CD4-positive, alpha-beta T cell treated with Interleukin-17A for 4 hours (primary cell): ENCODE measurements around the gene INPP5E.

Experiments
- DNase-seq: peaks from one replicate; pipeline ENCODE4 v3.0.0-alpha.2; 2020; ENCODE audit warnings: mixed read lengths

Gene INPP5E

GRCh38 chr9:136445799-136446198 lies 6.2 kb upstream of the INPP5E start:
- no peak for DNase-seq

- no peak for DNase-seq
Observed at GRCh38 chr9:136444102-136444501, 4.5 kb upstream of the INPP5E start.

- DNase-seq, result no peak
Observed at GRCh38 chr9:136443687-136444086, 4.0 kb upstream of the INPP5E start.

- no peak for DNase-seq
Observed at GRCh38 chr9:136443087-136443486, 3.4 kb upstream of the INPP5E start.

GRCh38 chr9:136442265-136442664 lies 2.6 kb upstream of the INPP5E start:
- DNase-seq, result no peak

GRCh38 chr9:136441681-136442245 lies 2.1 kb upstream of the INPP5E start:
- no peak for DNase-seq

- no peak for DNase-seq
Observed at GRCh38 chr9:136441191-136441680, 1.6 kb upstream of the INPP5E start.

GRCh38 chr9:136438548-136439480 lies 831 bp downstream of the INPP5E start:
- DNase-seq, result peak; percentile 58

GRCh38 chr9:136437839-136438547 lies 1.7 kb downstream of the INPP5E start:
- DNase-seq, result no peak

- no peak for DNase-seq
Observed at GRCh38 chr9:136437430-136437829, 2.2 kb downstream of the INPP5E start.

- DNase-seq, result no peak
Observed at GRCh38 chr9:136436055-136436634, 3.5 kb downstream of the INPP5E start.

GRCh38 chr9:136434580-136435169 lies 5.0 kb downstream of the INPP5E start:
- DNase-seq, result no peak

- no peak for DNase-seq
Observed at GRCh38 chr9:136433849-136434579, 5.6 kb downstream of the INPP5E start.

- DNase-seq, result no peak
Observed at GRCh38 chr9:136433043-136433715, 6.5 kb downstream of the INPP5E start.

GRCh38 chr9:136432591-136432990 lies 7.1 kb downstream of the INPP5E start:
- DNase-seq, result no peak

GRCh38 chr9:136431782-136432350 lies 7.8 kb downstream of the INPP5E start:
- no peak for DNase-seq

- no peak for DNase-seq
Observed at GRCh38 chr9:136430588-136431234, 8.9 kb downstream of the INPP5E start.

GRCh38 chr9:136429683-136430491 lies 9.8 kb downstream of the INPP5E start:
- DNase-seq, result no peak

GRCh38 chr9:136429075-136429628 lies 10.5 kb downstream of the INPP5E start:
- no peak for DNase-seq
